BJ (cell line): ENCODE measurements around the gene FAH. TPM values are rescaled to one million over a fixed set of nuclear protein-coding genes. Genes with fewer than 3 reads are reported as not detected.

ENCODE experiments used
- CTCF ChIA-PET: fragments of 350-600 bp; formaldehyde crosslinking; extraction: SDS; loops from one replicate; lab custom pipeline; 2021; ENCODE audit warnings: antibody characterized with exemption, inconsistent platforms; lab: Yijun Ruan, JAX
- POLR2A ChIA-PET: fragments of 300-600 bp; sonication (Branson Sonifier 250); formaldehyde crosslinking; extraction: SDS; loops from one replicate; lab custom pipeline; 2021; ENCODE audit warnings: antibody characterized with exemption; lab: Charles Lee
- DNase-seq: peaks from one replicate; pipeline ENCODE4 v3.0.0-alpha.2; 2011; ENCODE audit warnings: low read depth
- H3K27me3 ChIP-seq: 2 replicates; pipeline ENCODE4 v1.6.0; 2011; ENCODE audit warnings: low read length; ENCODE audit not compliant: control insufficient read depth, insufficient read depth
- H3K36me3 ChIP-seq: 2 replicates; pipeline ENCODE4 v1.5.1; 2011; ENCODE audit warnings: low read length; ENCODE audit not compliant: control insufficient read depth, insufficient read depth
- H3K4me3 ChIP-seq: 2 replicates; pipeline ENCODE4 v1.5.1; 2011; ENCODE audit warnings: low read depth, mild to moderate bottlenecking, control low read depth, low read length
- CTCF ChIP-seq: IDR thresholded peaks from 2 replicates; pipeline ENCODE4 v1.5.1; 2011; ENCODE audit warnings: low read depth, mild to moderate bottlenecking, control low read depth, inconsistent platforms, low read length, moderate library complexity; ENCODE audit not compliant: insufficient read depth
- polyA plus RNA-seq: library from polyadenylated mRNA; depleted of rRNA; stranded (reverse); fragments of >200 nt; gene quantifications from 2 replicates; pipeline ENCODE4 v1.2.3, GENCODE V29; 2011

Gene FAH
- polyA plus RNA-seq, 1 experiment = 72.3 TPM

GRCh38 chr15:80157215-80157614, 4.4 kb downstream of the FAH start:
- H3K27me3 ChIP-seq = no peaks in the 10 kb centered on the region
- H3K4me3 ChIP-seq = no peak overlapping the region
- ChIA-PET CTCF (interaction anchor here (4.9 kb wide), 1 partner anchor 16 kb away, joined by 38 read pairs; no protein-coding TSS in a partner anchor), POLR2A (no interaction called here)
- peaks cover 5% of the 10 kb centered on the region for H3K36me3 ChIP-seq
- no peak for TF ChIP-seq CTCF
- DNase-seq = no peak

GRCh38 chr15:80159301-80159700, 6.5 kb downstream of the FAH start:
- no peak for TF ChIP-seq CTCF
- ChIA-PET POLR2A (no interaction called here), CTCF (interaction anchor here (4.9 kb wide), 1 partner anchor 14 kb away, joined by 38 read pairs; no protein-coding TSS in a partner anchor)
- no peak for DNase-seq
- H3K27me3 ChIP-seq = no peaks in the 10 kb centered on the region
- no peak overlapping the region for H3K4me3 ChIP-seq
- peaks cover 9% of the 10 kb centered on the region for H3K36me3 ChIP-seq

- ChIA-PET POLR2A (no interaction called here), CTCF (interaction anchor here (0.6 to 4.9 kb wide), 2 partner anchors 13 to 1102 kb away, joined by 3 to 38 read pairs; no protein-coding TSS in a partner anchor)
- H3K4me3 ChIP-seq = no peak overlapping the region
- peaks cover 9% of the 10 kb centered on the region for H3K36me3 ChIP-seq
- no peak for TF ChIP-seq CTCF
- H3K27me3 ChIP-seq = no peaks in the 10 kb centered on the region
- DNase-seq = no peak
These were observed 7.2 kb downstream of the FAH start for GRCh38 chr15:80159811-80160569.

- CTCF ChIA-PET = interaction anchor here (0.6 to 4.9 kb wide), 3 partner anchors 10 to 1101 kb away, joined by 3 to 38 read pairs (median 3); no protein-coding TSS in a partner anchor
- H3K36me3 ChIP-seq = peaks cover 9% of the 10 kb centered on the region
- POLR2A ChIA-PET = interaction anchor here (0.9 kb wide), 1 partner anchor 9 kb away, joined by 3 read pairs; no protein-coding TSS in a partner anchor
- no peak overlapping the region for H3K4me3 ChIP-seq
- TF ChIP-seq CTCF = no peak
- peak; percentile 65 for DNase-seq
- H3K27me3 ChIP-seq = no peaks in the 10 kb centered on the region
These were observed 7.9 kb downstream of the FAH start for GRCh38 chr15:80160570-80161156.

GRCh38 chr15:80161468-80162016, 8.7 kb downstream of the FAH start:
- POLR2A ChIA-PET = interaction anchor here (0.9 kb wide), 1 partner anchor 10 kb away, joined by 3 read pairs; no protein-coding TSS in a partner anchor
- CTCF ChIA-PET = interaction anchor here (0.7 to 4.9 kb wide), 2 partner anchors 9 to 12 kb away, joined by 3 to 38 read pairs; no protein-coding TSS in a partner anchor
- DNase-seq = no peak
- peaks cover 9% of the 10 kb centered on the region for H3K36me3 ChIP-seq
- H3K4me3 ChIP-seq = no peak overlapping the region
- no peak for TF ChIP-seq CTCF
- no peaks in the 10 kb centered on the region for H3K27me3 ChIP-seq
